Measurements from ENCODE around the gene TSPEAR.

- TF ChIP-seq POLR2A (IDR thresholded peaks at IDR 0.05) (no peak), CTCF (IDR thresholded peaks at IDR 0.05) (no peak)
Measured at GRCh38 chr21:44695184-44695583, 16.2 kb downstream of the TSPEAR start.

All from testis (tissue), 2 donors.